HEK293T (cell line): Measurements from ENCODE around the gene LRRC75A.
A peak's percentile ranks its signal among the peaks of the same experiment; 100 is the strongest.
"Not testable (repeated sequence)": the region's sequence is repeated elsewhere in the genome, so short reads cannot be mapped to it uniquely, and the experiment has no call there.

Source experiments
- CTCF ChIA-PET: fragments of 350-600 bp; formaldehyde crosslinking; extraction: SDS; loops from one replicate; lab custom pipeline; 2021; ENCODE audit warnings: antibody characterized with exemption, inconsistent platforms; lab: Yijun Ruan, JAX
- POLR2A ChIA-PET: fragments of 350-600 bp; formaldehyde crosslinking; extraction: SDS; loops from one replicate; lab custom pipeline; 2020; ENCODE audit warnings: antibody characterized with exemption, inconsistent platforms; lab: Yijun Ruan, JAX
- DNase-seq: peaks from one replicate; pipeline ENCODE4 v3.0.0; 2012; ENCODE audit warnings: mixed read lengths; ENCODE audit errors: extremely low spot score
- ARNT ChIP-seq: fragments of 450-650 bp; IDR thresholded peaks from 2 replicates; pipeline ENCODE4 v1.6.1; 2017; ENCODE audit warnings: mild to moderate bottlenecking
- CTBP1 ChIP-seq: fragments of 450-650 bp; IDR thresholded peaks from 2 replicates; pipeline ENCODE4 v1.6.1; 2016; ENCODE audit warnings: borderline replicate concordance
- ELF4 ChIP-seq: fragments of 450-650 bp; IDR thresholded peaks from 2 replicates; pipeline ENCODE4 v1.6.1; 2017; ENCODE audit warnings: antibody characterized with exemption
- FOXA1 ChIP-seq: fragments of 450-650 bp; IDR thresholded peaks from 2 replicates; pipeline ENCODE4 v1.6.1; 2016; ENCODE audit warnings: mild to moderate bottlenecking
- FOXK2 ChIP-seq: fragments of 450-650 bp; IDR thresholded peaks from 2 replicates; pipeline ENCODE4 v1.6.1; 2016; ENCODE audit warnings: mild to moderate bottlenecking
- FOXM1 ChIP-seq: fragments of 450-650 bp; IDR thresholded peaks from 2 replicates; pipeline ENCODE4 v1.6.1; 2017; ENCODE audit warnings: mild to moderate bottlenecking, borderline replicate concordance
- HDGF ChIP-seq: fragments of 450-650 bp; IDR thresholded peaks from 2 replicates; pipeline ENCODE4 v1.6.1; 2017; ENCODE audit warnings: antibody characterized with exemption, borderline replicate concordance
- L3MBTL2 ChIP-seq: fragments of 450-650 bp; conservative IDR thresholded peaks from 2 replicates; pipeline ENCODE4 v1.6.1; 2016; ENCODE audit warnings: mild to moderate bottlenecking
- NFRKB ChIP-seq: fragments of 450-650 bp; IDR thresholded peaks from 2 replicates; pipeline ENCODE4 v1.6.1; 2016; ENCODE audit warnings: mild to moderate bottlenecking, moderate library complexity
- SP1 ChIP-seq: fragments of 450-650 bp; IDR thresholded peaks from 2 replicates; pipeline ENCODE4 v1.6.1; 2017
- TARDBP ChIP-seq: fragments of 450-650 bp; IDR thresholded peaks from 2 replicates; pipeline ENCODE4 v1.6.1; 2016
- ZNF384 ChIP-seq: fragments of 450-650 bp; IDR thresholded peaks from 2 replicates; pipeline ENCODE4 v1.6.1; 2016
- TF ChIP-seq, protein P1 (sequence below): fragments of 450-650 bp; IDR thresholded peaks from 2 replicates; pipeline ENCODE4 v1.6.1; 2016

The LRRC75A gene

DNA sequence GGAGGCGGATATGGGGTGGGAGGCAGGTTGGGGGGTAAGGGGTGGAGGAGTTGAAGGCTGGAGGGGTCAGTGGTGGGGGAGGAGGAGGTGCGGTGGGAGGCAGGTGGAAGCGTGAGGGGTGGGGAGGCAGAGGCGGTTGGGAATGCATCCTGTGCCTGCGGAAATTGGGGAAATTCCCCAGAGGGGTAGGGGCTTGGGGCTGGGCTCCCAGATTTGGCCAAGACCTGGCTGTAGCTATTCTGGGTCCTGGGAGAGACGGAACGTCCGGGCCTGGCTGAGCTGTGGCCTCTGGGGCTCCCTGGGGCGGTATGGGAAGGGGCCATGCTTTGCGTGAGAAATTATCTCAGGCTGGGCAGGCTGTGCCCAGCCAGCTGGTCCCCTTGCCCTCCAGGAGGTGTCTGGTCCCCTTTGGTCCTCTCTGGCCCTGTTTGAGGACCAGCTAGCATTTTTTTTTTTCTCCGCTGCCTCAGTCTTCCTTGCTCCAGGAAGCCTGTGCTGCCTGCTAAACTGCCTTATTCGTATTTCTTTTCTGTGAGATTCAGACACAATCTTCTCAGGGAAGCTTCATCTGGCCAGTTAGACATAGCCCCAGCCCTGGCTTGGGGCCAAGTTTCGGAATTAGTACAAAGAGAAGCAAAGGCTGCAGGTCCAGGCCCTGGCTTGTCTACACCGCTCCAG, 83.9 kb downstream of the LRRC75A start:
- ChIA-PET CTCF (no interaction called here), POLR2A (interaction anchor here (0.8 to 3.6 kb wide), 6 partner anchors 10 to 55 kb away, joined by 3 to 26 read pairs (median 4); partner anchors contain the start of gene CENPV)
- no peak for TF ChIP-seq FOXM1
- no peak for TF ChIP-seq ELF4
- no peak for TF ChIP-seq ARNT
- no peak for TF ChIP-seq ZNF384
- TF ChIP-seq, protein P1, sequence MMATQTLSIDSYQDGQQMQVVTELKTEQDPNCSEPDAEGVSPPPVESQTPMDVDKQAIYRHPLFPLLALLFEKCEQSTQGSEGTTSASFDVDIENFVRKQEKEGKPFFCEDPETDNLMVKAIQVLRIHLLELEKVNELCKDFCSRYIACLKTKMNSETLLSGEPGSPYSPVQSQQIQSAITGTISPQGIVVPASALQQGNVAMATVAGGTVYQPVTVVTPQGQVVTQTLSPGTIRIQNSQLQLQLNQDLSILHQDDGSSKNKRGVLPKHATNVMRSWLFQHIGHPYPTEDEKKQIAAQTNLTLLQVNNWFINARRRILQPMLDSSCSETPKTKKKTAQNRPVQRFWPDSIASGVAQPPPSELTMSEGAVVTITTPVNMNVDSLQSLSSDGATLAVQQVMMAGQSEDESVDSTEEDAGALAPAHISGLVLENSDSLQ = no peak
- TF ChIP-seq SP1 = no peak
- no peak for TF ChIP-seq FOXK2
- TF ChIP-seq HDGF = no peak
- TF ChIP-seq NFRKB = no peak
- no peak for TF ChIP-seq L3MBTL2
- no peak for TF ChIP-seq FOXA1
- TF ChIP-seq CTBP1 = no peak
- TF ChIP-seq TARDBP = no peak
- DNase-seq = no peak

DNA sequence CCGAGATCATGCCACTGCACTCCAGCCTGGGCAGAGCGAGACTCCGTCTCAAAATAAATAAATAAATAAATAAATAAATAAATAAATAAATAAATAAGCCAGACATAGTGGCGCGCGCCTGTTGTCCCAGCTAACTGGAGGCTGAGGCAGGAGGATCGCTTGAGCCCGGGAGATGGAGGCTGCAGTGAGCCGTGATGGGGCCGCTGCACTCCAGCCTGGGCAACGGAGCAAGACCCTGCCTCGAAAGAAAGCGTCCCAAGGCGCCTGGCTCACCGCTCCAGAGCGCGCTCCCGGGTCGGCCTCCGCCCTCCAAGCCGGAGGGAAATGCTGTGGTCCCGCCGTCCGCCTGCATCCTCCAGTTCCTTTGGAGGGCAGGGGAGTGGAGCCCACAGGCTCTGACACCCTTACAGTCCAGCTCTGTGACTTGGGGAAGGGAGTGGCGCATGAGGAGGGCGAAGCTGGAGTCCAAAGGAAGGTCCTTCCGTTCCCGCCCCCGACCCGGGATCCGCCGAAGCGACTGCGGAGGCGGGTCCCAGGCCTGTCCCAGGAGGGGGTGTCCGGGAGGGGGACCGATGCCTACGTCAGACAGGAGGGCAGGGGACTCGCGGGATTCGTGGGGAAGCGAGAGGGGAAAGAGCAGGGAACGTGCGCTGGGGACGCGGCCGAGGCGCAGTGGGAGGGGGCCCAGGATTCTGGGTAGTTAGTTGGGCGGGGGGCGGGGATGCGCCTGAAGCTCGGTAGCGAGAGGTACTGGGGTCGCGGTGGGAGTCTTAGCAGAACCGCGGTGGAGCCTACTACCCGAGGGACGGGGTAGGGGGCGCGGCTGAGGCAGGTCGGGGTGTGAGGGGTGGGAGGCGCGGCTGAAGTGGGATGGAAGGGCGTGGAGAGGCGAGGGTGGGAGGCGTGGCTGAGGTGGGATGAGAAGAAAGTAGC, 85.0 kb downstream of the LRRC75A start:
- DNase-seq = no peak
- TF ChIP-seq FOXK2 = no peak
- TF ChIP-seq L3MBTL2 = peak; percentile 60; the same call in 1 of the 2 replicates
- ChIA-PET POLR2A (interaction anchor here (0.6 to 3.6 kb wide), 9 partner anchors 11 to 54 kb away, joined by 3 to 26 read pairs (median 3); partner anchors contain the start of genes CENPV and UBB), CTCF (no interaction called here)

GRCh38 chr17:16403847-16404246, 88.1 kb downstream of the LRRC75A start:
- POLR2A ChIA-PET = interaction anchor here (1.0 to 1.6 kb wide), 2 partner anchors 34 to 35 kb away, joined by 3 to 7 read pairs; no protein-coding TSS in a partner anchor
- DNase-seq, CTCF ChIA-PET: not testable (repeated sequence)

DNA sequence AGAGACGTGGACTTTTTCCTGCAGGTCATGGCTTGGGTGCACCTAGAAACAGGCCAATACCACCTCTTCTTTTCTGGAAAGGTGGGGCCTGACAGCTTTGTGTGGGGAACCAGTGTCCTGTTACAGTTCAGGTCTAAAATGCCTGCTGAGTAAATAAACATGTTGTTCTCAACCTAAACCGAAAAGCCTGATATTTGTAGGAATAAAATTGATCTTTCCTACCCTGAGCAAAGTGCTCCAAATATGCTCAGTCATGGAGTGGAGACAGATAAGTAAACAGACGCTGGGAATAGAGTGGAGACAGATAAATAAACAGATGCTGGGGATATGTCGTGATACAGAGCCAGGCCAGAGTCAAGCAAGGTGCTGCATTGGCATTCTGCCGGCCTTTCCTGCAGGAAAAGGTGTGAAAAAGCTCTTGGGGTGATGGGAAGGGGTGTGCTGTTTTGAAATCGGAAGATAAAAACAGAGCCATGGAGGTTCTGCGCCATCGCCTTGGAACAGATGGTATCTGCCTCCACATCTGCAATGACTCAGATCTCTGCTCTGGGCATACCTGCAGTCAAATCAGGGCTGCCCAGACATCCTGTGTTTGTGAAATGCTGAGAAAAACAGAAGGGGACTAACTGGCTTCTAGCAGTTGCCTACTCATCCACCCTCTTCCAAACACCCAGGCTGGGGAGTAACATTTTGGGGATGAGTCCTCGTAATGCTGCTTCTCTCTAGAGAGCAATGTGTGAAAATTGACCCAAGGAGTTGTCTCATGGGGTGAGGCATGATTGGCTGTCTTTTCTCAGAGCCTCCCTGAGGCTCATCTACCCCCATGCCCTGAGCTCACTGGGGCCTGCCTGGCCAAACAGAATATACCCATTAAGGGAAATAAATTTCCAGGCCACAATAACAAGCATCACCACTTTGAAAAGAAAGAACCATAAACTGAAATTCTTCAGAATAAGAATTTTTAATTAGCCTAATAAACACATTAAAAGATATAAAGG, 93.4 kb downstream of the LRRC75A start:
- no peak for TF ChIP-seq ELF4
- POLR2A ChIA-PET = interaction anchor here (0.8 kb wide), 1 partner anchor 16 kb away, joined by 4 read pairs; no protein-coding TSS in a partner anchor
- DNase-seq = no peak
- CTCF ChIA-PET = interaction anchor here (1.1 kb wide), 1 partner anchor 35 kb away, joined by 6 read pairs; no protein-coding TSS in a partner anchor

- DNase-seq = not testable (repeated sequence)
- ChIA-PET CTCF (interaction anchor here (1.4 kb wide), 1 partner anchor 33 kb away, joined by 3 read pairs; no protein-coding TSS in a partner anchor), POLR2A (interaction anchor here (0.9 to 2.7 kb wide), 4 partner anchors 9 to 139 kb away, joined by 3 to 7 read pairs (median 5); partner anchors contain the start of gene UBB)
These were observed 95.3 kb downstream of the LRRC75A start for GRCh38 chr17:16396693-16397092.

DNA sequence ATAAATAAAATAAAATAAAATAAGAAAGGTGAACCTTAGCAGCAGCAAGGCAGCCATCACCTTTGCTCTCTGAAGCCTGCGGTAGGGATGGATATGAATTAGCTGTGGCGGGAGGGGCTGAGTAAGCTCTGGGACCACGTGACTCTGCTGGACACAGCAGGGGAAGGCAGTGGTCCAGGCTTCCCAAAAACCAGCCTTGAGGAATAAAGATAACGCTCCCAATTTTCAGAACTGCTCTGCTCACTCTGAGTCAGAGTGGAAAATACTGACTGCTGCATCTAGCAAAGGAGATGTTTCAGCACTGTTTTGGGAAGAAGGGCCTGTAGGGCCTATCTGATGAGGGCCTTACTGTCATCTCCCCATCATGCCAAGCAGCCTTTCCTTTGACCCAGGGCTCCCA, 96.1 kb downstream of the LRRC75A start:
- DNase-seq = not testable (repeated sequence)
- CTCF ChIA-PET = interaction anchor here (1.4 kb wide), 1 partner anchor 32 kb away, joined by 3 read pairs; no protein-coding TSS in a partner anchor
- POLR2A ChIA-PET = interaction anchor here (1.8 to 2.7 kb wide), 2 partner anchors 8 to 43 kb away, joined by 6 to 7 read pairs; no protein-coding TSS in a partner anchor

GRCh38 chr17:16392491-16392890, 99.5 kb downstream of the LRRC75A start:
- POLR2A ChIA-PET, DNase-seq: not testable (repeated sequence)
- CTCF ChIA-PET = interaction anchor here (0.7 kb wide), 1 partner anchor 326 kb away, joined by 3 read pairs; no protein-coding TSS in a partner anchor
